ENCODE results near the gene GALNT18.

DNA sequence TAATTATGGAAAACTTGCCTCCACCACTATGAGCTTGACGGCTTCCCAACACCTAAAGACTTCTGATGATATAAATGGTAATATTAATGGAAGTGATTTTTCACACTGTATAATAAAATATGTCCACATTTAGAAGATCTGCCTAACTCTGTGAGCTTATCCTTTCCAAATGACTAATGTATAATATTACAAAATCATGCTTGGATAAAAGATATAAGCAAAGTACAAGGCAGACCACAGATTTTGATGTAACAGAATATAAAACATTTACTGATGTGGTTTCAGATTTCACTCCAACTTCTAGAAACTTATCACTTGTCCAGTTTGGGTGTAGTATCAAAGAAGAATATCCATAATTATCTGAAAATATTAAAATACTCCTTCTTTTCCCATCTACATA lies 36.9 kb downstream of the GALNT18 start:
- TF ChIP-seq POLR2AphosphoS5 (IDR thresholded peaks at IDR 0.05), result no peak
- TF ChIP-seq, protein P1, sequence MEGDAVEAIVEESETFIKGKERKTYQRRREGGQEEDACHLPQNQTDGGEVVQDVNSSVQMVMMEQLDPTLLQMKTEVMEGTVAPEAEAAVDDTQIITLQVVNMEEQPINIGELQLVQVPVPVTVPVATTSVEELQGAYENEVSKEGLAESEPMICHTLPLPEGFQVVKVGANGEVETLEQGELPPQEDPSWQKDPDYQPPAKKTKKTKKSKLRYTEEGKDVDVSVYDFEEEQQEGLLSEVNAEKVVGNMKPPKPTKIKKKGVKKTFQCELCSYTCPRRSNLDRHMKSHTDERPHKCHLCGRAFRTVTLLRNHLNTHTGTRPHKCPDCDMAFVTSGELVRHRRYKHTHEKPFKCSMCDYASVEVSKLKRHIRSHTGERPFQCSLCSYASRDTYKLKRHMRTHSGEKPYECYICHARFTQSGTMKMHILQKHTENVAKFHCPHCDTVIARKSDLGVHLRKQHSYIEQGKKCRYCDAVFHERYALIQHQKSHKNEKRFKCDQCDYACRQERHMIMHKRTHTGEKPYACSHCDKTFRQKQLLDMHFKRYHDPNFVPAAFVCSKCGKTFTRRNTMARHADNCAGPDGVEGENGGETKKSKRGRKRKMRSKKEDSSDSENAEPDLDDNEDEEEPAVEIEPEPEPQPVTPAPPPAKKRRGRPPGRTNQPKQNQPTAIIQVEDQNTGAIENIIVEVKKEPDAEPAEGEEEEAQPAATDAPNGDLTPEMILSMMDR (IDR thresholded peaks at IDR 0.05), result no peak

Data from breast epithelium (tissue), 3 donors.